IPS-20b (cell line): ENCODE results near the gene FADS2.

ENCODE experiments used
- H3K27ac ChIP-seq: one replicate; pipeline ENCODE4 v1.5.1; 2013; ENCODE audit warnings: low read length
- H3K27me3 ChIP-seq: 2 replicates; pipeline ENCODE4 v1.6.1; 2013; ENCODE audit warnings: mild to moderate bottlenecking, low read length, inconsistent platforms; ENCODE audit not compliant: insufficient read depth
- H3K36me3 ChIP-seq: 2 replicates; pipeline ENCODE4 v1.6.1; 2013; ENCODE audit warnings: low read depth, mild to moderate bottlenecking, inconsistent platforms, low read length, moderate library complexity; ENCODE audit not compliant: insufficient read depth
- H3K4me1 ChIP-seq: 2 replicates; pipeline ENCODE4 v1.6.1; 2013; ENCODE audit warnings: mild to moderate bottlenecking, control low read depth, inconsistent platforms, low read length, moderate library complexity; ENCODE audit not compliant: insufficient read depth
- H3K4me3 ChIP-seq: 2 replicates; pipeline ENCODE4 v1.5.1; 2013; ENCODE audit warnings: mild to moderate bottlenecking, low read length, inconsistent platforms
- H3K9ac ChIP-seq: 2 replicates; pipeline ENCODE4 v1.6.1; 2013; ENCODE audit warnings: low read depth, mild to moderate bottlenecking, inconsistent platforms, low read length, moderate library complexity
- H3K9me3 ChIP-seq: 2 replicates; pipeline ENCODE4 v1.6.1; 2013; ENCODE audit warnings: mild to moderate bottlenecking, low read depth, low read length, inconsistent platforms; ENCODE audit not compliant: insufficient read depth

FADS2 gene

GRCh38 chr11:61785837-61786402 lies 42.2 kb upstream of the FADS2 start:
- Histone ChIP-seq H3K9me3 (no peaks in the 10 kb centered on the region), H3K36me3 (peaks cover 63% of the 10 kb centered on the region), H3K27me3 (no peaks in the 10 kb centered on the region), H3K4me3 (no peak overlapping the region), H3K4me1 (no peaks in the 10 kb centered on the region), H3K27ac (no peak overlapping the region), H3K9ac (no peak overlapping the region)

GRCh38 chr11:61787928-61788491 lies 40.1 kb upstream of the FADS2 start:
- Histone ChIP-seq H3K4me1 (no peaks in the 10 kb centered on the region; the same call in 1 of the 2 replicates), H3K27me3 (no peaks in the 10 kb centered on the region), H3K4me3 (no peak overlapping the region), H3K27ac (no peak overlapping the region), H3K9me3 (no peaks in the 10 kb centered on the region), H3K36me3 (peaks cover 63% of the 10 kb centered on the region), H3K9ac (no peak overlapping the region)

- H3K9ac ChIP-seq = peak overlapping the region; percentile 100
- peaks cover 62% of the 10 kb centered on the region for H3K36me3 ChIP-seq
- no peaks in the 10 kb centered on the region for H3K9me3 ChIP-seq
- no peaks in the 10 kb centered on the region for H3K27me3 ChIP-seq
- H3K27ac ChIP-seq = peak overlapping the region; percentile 100
- H3K4me1 ChIP-seq = peaks cover 4% of the 10 kb centered on the region; the same call in 1 of the 2 replicates
- H3K4me3 ChIP-seq = peak overlapping the region; percentile 100
Measured at GRCh38 chr11:61791737-61792309, 36.3 kb upstream of the FADS2 start.

GRCh38 chr11:61792310-61793082 lies 35.6 kb upstream of the FADS2 start, which contains the start of the genes FEN1 and TMEM258:
TSS of gene FEN1 (plus strand) at chr11:61792911. CDS start at chr11:61795362, 2,451 bp downstream.
TSS of gene TMEM258 (minus strand) at chr11:61792599. CDS start at chr11:61792558, 41 bp downstream.
- Histone ChIP-seq H3K9ac (peak within 1 kb of the TSS; percentile 100), H3K36me3 (peaks cover 61% of the 10 kb centered on the region), H3K27me3 (no peaks in the 10 kb centered on the region), H3K4me3 (peak within 1 kb of the TSS; percentile 100), H3K9me3 (no peaks in the 10 kb centered on the region), H3K27ac (peak within 1 kb of the TSS; percentile 100), H3K4me1 (peaks cover 4% of the 10 kb centered on the region; the same call in 1 of the 2 replicates)

- peaks cover 4% of the 10 kb centered on the region; the same call in 1 of the 2 replicates for H3K4me1 ChIP-seq
- peak overlapping the region; percentile 100 for H3K9ac ChIP-seq
Measured at GRCh38 chr11:61793083-61793828, 34.8 kb upstream of the FADS2 start.

GRCh38 chr11:61793829-61794204 lies 34.3 kb upstream of the FADS2 start:
- peak overlapping the region; percentile 100; the same call in 1 of the 2 replicates for H3K9ac ChIP-seq
- peaks cover 4% of the 10 kb centered on the region; the same call in 1 of the 2 replicates for H3K4me1 ChIP-seq
- H3K27ac ChIP-seq = no peak overlapping the region
- H3K4me3 ChIP-seq = peak overlapping the region; percentile 100
- H3K9me3 ChIP-seq = no peaks in the 10 kb centered on the region
- peaks cover 58% of the 10 kb centered on the region for H3K36me3 ChIP-seq
- no peaks in the 10 kb centered on the region for H3K27me3 ChIP-seq

More at GRCh38 chr11:61793083-61793828, 34.8 kb upstream of the FADS2 start:
- H3K27me3 ChIP-seq = no peaks in the 10 kb centered on the region
- no peaks in the 10 kb centered on the region for H3K9me3 ChIP-seq
- H3K27ac ChIP-seq = peak overlapping the region; percentile 100
- peaks cover 59% of the 10 kb centered on the region for H3K36me3 ChIP-seq
- peak overlapping the region; percentile 100 for H3K4me3 ChIP-seq

- no peak overlapping the region; the same call in 1 of the 2 replicates for H3K9ac ChIP-seq
- no peaks in the 10 kb centered on the region for H3K27me3 ChIP-seq
- H3K9me3 ChIP-seq = no peaks in the 10 kb centered on the region
- no peak overlapping the region for H3K4me3 ChIP-seq
- no peak overlapping the region for H3K27ac ChIP-seq
- H3K36me3 ChIP-seq = peaks cover 56% of the 10 kb centered on the region
- peaks cover 4% of the 10 kb centered on the region; the same call in 1 of the 2 replicates for H3K4me1 ChIP-seq
Measured at GRCh38 chr11:61794579-61794978, 33.5 kb upstream of the FADS2 start.

GRCh38 chr11:61795459-61795858 lies 32.6 kb upstream of the FADS2 start:
- no peaks in the 10 kb centered on the region for H3K27me3 ChIP-seq
- H3K36me3 ChIP-seq = peaks cover 56% of the 10 kb centered on the region
- H3K9ac ChIP-seq = no peak overlapping the region
- H3K9me3 ChIP-seq = no peaks in the 10 kb centered on the region
- no peak overlapping the region for H3K27ac ChIP-seq
- H3K4me1 ChIP-seq = peaks cover 4% of the 10 kb centered on the region; the same call in 1 of the 2 replicates
- H3K4me3 ChIP-seq = no peak overlapping the region

- Histone ChIP-seq H3K4me3 (no peak overlapping the region), H3K9me3 (no peaks in the 10 kb centered on the region), H3K27me3 (no peaks in the 10 kb centered on the region), H3K9ac (no peak overlapping the region), H3K4me1 (peaks cover 4% of the 10 kb centered on the region; the same call in 1 of the 2 replicates), H3K36me3 (peaks cover 59% of the 10 kb centered on the region), H3K27ac (no peak overlapping the region)
Measured at GRCh38 chr11:61795876-61796526, 32.1 kb upstream of the FADS2 start.

GRCh38 chr11:61797263-61797944 lies 30.7 kb upstream of the FADS2 start:
- H3K36me3 ChIP-seq = peaks cover 73% of the 10 kb centered on the region

More at GRCh38 chr11:61797263-61797944, 30.7 kb upstream of the FADS2 start:
- Histone ChIP-seq H3K4me1 (0 out of 2 replicates have a peak, but pooled peaks cover 4% of the 10 kb centered on the region), H3K9ac (no peak overlapping the region), H3K27ac (no peak overlapping the region), H3K4me3 (no peak overlapping the region), H3K9me3 (no peaks in the 10 kb centered on the region), H3K27me3 (no peaks in the 10 kb centered on the region)
